ENCODE results near the gene NPM1. TPM values are rescaled to one million over a fixed set of nuclear protein-coding genes. Genes with fewer than 3 reads are reported as not detected.

Gene NPM1, protein sequence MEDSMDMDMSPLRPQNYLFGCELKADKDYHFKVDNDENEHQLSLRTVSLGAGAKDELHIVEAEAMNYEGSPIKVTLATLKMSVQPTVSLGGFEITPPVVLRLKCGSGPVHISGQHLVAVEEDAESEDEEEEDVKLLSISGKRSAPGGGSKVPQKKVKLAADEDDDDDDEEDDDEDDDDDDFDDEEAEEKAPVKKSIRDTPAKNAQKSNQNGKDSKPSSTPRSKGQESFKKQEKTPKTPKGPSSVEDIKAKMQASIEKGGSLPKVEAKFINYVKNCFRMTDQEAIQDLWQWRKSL
- 1,164 and 1,309 TPM in 2 replicates for total RNA-seq (ENCODE audit: low replicate concordance)

DNA sequence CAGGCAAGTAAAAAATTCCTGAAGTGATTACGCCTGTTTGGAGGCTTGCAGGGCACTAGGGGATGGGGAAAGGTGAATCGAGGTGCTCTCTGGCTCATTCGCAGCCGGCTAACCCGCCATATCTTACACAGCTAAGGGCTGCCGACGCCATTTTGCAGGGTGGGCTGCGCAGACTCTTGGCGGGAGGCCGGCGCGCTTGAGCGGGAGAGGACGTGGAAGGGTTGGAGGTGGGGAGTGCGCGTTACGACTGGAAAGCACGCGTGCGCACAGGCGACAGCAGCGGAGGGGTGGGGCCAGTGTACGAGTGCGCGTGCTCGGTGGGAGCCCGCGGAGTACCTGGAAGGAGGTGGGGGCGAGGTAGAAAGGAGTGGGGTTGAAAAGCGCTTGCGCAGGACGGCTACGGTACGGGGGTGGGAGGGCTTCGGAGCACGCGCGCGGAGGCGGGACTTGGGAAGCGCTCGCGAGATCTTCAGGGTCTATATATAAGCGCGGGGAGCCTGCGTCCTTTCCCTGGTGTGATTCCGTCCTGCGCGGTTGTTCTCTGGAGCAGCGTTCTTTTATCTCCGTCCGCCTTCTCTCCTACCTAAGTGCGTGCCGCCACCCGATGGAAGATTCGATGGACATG is at the start of gene NPM1:
NPM1 (plus strand) TSS at position 505 of the 625 bp plus-strand sequence; CDS start at position 605, 100 bp downstream.

DNA sequence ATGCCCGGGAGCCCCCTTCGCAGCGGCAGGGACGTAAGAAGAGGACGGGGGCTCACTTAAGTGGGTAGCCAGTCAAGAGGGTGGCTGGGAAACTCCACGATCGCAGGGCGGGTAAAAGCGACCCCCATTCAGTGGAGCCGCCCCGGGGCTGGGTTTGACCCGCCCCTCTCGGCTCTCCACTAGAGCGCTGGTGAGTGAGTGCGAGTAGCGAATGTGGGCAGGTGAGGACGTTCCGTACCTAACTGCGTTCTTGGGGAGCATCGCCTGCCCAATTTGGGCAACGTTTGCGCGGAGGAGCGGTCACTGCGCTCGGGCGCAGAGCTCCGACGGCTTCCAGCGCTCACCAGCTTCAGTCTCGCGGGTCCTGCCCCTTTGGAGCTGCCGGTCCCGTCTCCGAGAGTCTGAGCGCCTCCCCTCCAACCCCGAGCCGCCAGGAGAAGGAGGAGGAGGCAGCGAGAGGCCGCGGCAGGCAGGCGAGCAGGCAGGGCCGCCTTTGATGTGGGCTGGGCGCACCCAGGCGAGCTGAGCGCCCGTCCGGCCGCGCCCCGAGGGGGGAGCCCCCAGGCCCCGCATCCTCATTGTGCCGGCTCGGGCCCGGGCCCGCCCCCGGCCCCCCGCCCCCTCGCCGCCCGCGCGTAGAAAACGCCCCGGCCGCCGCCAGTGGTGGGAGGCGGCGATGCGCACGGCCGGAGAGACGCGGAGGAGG is 31.5 kb downstream of the NPM1 start, which contains the start of gene FGF18:
FGF18 (plus strand) TSS at position 666 of the 706 bp plus-strand sequence. CDS start 553 bp downstream, outside the sequence.

Other genes with a start within 250 kb of the NPM1 start
- not detected in 2 replicates for gene TLX3, start 78.6 kb upstream of the NPM1 start, total RNA-seq (ENCODE audit: low replicate concordance)
- 0.12 TPM in 1 of 2 replicates, not detected in the other for gene FGF18, start 31.8 kb downstream of the NPM1 start, total RNA-seq (ENCODE audit: low replicate concordance)